ENCODE measurements around the gene KRTAP4-12. TPM values are rescaled to one million over a fixed set of nuclear protein-coding genes. Genes with fewer than 3 reads are reported as not detected.
"Not testable (repeated sequence)": the region's sequence is repeated elsewhere in the genome, so short reads cannot be mapped to it uniquely, and the experiment has no call there.

KRTAP4-12 gene
- total RNA-seq, result not detected

DNA sequence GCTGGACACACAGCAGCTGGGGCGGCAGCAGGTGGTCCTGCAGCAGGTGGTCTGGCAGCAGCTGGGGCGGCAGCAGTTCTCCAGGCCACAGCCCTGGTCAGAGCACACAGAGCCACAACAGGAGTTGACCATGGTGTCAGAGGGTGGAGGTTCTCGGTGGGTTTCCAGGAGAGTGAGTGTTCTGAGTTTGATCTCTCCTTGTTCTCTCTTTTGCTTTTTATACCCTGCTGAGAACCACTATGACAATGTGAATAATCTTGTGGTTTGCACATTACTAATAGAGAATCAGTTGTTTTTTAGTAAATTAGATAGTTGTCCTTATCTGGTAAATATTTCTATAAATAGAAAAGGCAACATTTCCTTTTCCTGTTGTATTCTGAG lies at the start of gene KRTAP4-12:
KRTAP4-12 (minus strand) TSS at position 192 of the 381 bp plus-strand sequence; CDS start at position 132, 60 bp downstream.
- DNase-seq (ENCODE audit: low spot score); ATAC-seq (ENCODE audit: low FRiP score): not testable (repeated sequence)

GRCh38 chr17:41171886-41172285 lies 47.9 kb upstream of the KRTAP4-12 start:
- no peak for DNase-seq (ENCODE audit: low spot score)
- TF ChIP-seq, protein P1, sequence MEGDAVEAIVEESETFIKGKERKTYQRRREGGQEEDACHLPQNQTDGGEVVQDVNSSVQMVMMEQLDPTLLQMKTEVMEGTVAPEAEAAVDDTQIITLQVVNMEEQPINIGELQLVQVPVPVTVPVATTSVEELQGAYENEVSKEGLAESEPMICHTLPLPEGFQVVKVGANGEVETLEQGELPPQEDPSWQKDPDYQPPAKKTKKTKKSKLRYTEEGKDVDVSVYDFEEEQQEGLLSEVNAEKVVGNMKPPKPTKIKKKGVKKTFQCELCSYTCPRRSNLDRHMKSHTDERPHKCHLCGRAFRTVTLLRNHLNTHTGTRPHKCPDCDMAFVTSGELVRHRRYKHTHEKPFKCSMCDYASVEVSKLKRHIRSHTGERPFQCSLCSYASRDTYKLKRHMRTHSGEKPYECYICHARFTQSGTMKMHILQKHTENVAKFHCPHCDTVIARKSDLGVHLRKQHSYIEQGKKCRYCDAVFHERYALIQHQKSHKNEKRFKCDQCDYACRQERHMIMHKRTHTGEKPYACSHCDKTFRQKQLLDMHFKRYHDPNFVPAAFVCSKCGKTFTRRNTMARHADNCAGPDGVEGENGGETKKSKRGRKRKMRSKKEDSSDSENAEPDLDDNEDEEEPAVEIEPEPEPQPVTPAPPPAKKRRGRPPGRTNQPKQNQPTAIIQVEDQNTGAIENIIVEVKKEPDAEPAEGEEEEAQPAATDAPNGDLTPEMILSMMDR (IDR thresholded peaks at IDR 0.05), result no peak
- no peak for ATAC-seq (ENCODE audit: low FRiP score)

DNA sequence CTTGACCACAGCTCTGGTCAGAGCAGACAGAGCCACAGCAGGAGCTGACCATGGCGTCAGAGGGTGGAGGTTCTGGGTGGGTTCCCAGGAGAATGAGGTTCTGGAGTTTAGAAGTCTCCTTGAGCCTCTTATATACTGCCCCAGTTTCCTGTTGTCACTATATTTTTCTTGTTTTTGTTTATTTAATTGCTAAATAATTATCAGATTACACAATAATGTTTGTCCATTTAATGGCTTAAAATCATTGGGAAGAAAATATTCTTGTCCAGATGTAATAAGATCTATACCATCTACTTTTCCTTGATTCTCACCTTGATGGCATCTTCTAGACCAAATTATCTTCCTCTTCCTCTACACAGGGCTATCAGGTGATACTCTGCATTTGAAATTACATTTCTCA lies 44.1 kb upstream of the KRTAP4-12 start, which contains the start of gene KRTAP4-3:
KRTAP4-3 (minus strand) TSS at position 101 of the 400 bp plus-strand sequence; CDS start at position 52, 49 bp downstream.
- ATAC-seq (ENCODE audit: low FRiP score) (no peak), DNase-seq (ENCODE audit: low spot score) (no peak)
- TF ChIP-seq, protein P1 (IDR thresholded peaks at IDR 0.05), result no peak

DNA sequence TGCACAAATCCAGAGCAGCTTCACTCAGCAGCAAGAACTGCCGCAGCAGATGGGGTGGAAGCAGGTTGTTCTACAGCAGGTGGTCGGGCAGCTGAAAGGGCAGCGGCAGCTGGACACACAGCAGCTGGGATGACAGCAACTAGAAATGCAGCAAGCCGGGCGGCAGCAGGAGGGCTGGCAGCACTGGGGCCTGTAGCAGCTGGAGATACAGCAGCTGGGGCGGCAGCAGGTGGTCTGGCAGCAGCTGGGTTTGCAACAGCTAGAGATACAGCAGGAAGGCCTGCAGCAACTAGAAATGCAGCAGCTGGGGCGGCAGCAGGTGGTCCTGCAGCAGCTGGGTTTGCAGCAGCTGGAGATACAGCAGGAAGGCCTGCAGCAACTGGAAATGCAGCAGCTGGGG lies 43.6 kb upstream of the KRTAP4-12 start:
- DNase-seq (ENCODE audit: low spot score), result no peak
- TF ChIP-seq, protein P1 (IDR thresholded peaks at IDR 0.05), result no peak
- ATAC-seq (ENCODE audit: low FRiP score), result no peak

- ATAC-seq (ENCODE audit: low FRiP score) (no peak), DNase-seq (ENCODE audit: low spot score) (no peak)
- TF ChIP-seq, protein P1 (IDR thresholded peaks at IDR 0.05), result no peak
These were observed 39.8 kb upstream of the KRTAP4-12 start for GRCh38 chr17:41163828-41164227.

- TF ChIP-seq, protein P1 (IDR thresholded peaks at IDR 0.05), result no peak
- no peak for DNase-seq (ENCODE audit: low spot score)
- ATAC-seq (ENCODE audit: low FRiP score), result no peak
These were observed 36.7 kb upstream of the KRTAP4-12 start, which contains the start of gene KRTAP4-4 for GRCh38 chr17:41160648-41161047. Gene KRTAP4-4, minus strand, starts transcription at chr17:41160748. Its CDS starts 57 bp downstream, at chr17:41160691.

DNA sequence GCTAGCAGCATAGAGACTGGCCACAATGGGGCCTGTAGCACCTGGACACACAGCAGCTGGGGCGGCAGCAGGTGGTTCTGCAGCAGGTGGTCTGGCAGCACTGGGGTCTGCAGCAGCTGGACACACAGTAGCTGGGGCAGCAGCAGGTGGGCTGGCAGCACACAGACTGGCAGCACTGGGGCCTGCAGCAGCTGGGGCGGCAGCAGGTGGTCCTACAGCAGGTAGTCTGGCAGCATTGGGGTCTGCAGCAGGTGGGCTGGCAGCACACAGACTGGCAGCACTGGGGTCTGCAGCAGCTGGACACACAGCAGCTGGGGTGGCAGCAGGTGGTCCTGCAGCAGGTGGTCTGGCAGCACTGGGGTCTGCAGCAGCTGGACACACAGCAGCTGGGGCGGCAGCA lies 36.2 kb upstream of the KRTAP4-12 start:
- not testable (repeated sequence) for ATAC-seq (ENCODE audit: low FRiP score); DNase-seq (ENCODE audit: low spot score)

- TF ChIP-seq, protein P1 (IDR thresholded peaks at IDR 0.05), result no peak
- DNase-seq (ENCODE audit: low spot score) (no peak), ATAC-seq (ENCODE audit: low FRiP score) (no peak)
These were observed 29.9 kb upstream of the KRTAP4-12 start for GRCh38 chr17:41153856-41154255.

Measured in omental fat pad (tissue), 4 donors.